Fibroblast of mammary gland (primary cell): ENCODE results near the gene CYFIP1.

Experiments used
- DNase-seq: peaks from one replicate; pipeline ENCODE4 v3.0.0-alpha.2; 2010; ENCODE audit warnings: low read depth
- H3K4me3 ChIP-seq: 2 replicates; pipeline ENCODE4 v1.5.1; 2011; ENCODE audit warnings: low read depth, mild to moderate bottlenecking, low read length, moderate library complexity; ENCODE audit not compliant: control insufficient read depth
- TF ChIP-seq, protein P1 (sequence below): conservative IDR thresholded peaks from 2 replicates; pipeline ENCODE4 v1.5.1; 2011; ENCODE audit warnings: low read depth, low read length, inconsistent platforms; ENCODE audit not compliant: control insufficient read depth, insufficient read depth

The CYFIP1 gene

DNA sequence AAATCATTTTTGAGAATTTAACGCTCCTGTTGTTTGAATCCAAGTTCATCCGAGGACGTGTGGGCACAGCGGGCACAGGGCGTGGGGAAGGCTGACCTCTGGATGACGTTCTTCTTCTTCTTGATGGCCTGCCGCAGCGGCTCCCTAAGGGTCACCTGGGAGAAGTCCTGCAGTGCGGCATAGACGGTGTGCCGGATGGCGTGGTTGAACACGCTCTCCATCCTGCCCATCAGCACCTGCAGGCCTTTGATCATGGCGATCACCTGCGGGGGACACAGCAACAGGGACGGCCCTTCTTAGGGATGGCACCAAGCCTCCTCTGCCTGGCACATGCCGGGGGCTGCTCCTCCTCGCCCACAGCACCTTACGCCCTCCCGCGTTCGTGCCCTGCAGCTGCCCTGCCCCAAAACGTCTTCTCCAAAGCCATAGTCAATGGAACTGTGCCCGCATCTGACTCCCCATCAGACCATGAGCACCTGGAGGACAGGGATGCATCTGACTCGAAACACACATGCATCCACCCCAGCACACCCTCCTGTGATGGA is 61.5 kb downstream of the CYFIP1 start:
- no peak overlapping the region for H3K4me3 ChIP-seq
- DNase-seq, result no peak
- TF ChIP-seq, protein P1, sequence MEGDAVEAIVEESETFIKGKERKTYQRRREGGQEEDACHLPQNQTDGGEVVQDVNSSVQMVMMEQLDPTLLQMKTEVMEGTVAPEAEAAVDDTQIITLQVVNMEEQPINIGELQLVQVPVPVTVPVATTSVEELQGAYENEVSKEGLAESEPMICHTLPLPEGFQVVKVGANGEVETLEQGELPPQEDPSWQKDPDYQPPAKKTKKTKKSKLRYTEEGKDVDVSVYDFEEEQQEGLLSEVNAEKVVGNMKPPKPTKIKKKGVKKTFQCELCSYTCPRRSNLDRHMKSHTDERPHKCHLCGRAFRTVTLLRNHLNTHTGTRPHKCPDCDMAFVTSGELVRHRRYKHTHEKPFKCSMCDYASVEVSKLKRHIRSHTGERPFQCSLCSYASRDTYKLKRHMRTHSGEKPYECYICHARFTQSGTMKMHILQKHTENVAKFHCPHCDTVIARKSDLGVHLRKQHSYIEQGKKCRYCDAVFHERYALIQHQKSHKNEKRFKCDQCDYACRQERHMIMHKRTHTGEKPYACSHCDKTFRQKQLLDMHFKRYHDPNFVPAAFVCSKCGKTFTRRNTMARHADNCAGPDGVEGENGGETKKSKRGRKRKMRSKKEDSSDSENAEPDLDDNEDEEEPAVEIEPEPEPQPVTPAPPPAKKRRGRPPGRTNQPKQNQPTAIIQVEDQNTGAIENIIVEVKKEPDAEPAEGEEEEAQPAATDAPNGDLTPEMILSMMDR, result no peak

DNA sequence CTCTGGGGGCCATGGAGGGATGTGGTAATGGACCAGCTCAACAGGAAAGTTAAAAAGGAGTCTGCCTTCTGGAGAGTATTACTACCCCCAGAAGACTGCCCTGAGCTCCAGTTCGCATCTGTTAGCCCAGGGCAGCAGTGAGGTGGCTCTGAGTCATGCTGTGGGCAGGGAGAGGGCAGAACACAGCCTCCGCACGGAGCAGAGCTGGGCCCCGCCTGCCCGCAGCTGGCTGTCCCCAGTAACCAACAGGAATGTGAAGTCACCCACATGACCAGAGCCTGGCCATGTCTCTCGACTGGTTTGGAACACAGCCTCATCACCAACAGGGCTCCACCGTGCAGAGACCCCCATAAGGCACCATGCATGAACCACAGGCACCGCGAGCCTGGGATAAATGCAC is 62.1 kb downstream of the CYFIP1 start:
- DNase-seq, result peak; percentile 70
- H3K4me3 ChIP-seq, result no peak overlapping the region
- TF ChIP-seq, protein P1, result no peak

DNA sequence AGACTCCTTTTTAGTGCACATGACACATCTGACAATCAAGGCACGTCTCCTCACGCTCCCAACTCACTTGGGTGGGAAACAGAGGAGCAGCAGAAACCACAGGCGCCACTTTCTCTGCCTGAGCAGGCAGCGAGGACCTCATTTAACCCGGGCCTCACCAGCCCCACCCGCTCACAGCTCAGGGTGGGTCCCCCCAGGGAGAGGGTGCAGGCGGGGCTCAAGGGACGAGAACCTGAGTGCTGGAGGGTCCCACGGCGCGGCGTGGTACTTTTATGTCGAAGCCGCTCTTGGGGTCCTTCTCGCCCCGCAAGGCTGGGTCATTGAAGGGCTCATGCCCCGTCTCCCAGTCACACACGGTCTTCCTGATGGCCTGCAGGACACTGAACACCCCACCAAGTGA is 62.6 kb downstream of the CYFIP1 start:
- no peak for DNase-seq
- TF ChIP-seq, protein P1, result no peak

DNA sequence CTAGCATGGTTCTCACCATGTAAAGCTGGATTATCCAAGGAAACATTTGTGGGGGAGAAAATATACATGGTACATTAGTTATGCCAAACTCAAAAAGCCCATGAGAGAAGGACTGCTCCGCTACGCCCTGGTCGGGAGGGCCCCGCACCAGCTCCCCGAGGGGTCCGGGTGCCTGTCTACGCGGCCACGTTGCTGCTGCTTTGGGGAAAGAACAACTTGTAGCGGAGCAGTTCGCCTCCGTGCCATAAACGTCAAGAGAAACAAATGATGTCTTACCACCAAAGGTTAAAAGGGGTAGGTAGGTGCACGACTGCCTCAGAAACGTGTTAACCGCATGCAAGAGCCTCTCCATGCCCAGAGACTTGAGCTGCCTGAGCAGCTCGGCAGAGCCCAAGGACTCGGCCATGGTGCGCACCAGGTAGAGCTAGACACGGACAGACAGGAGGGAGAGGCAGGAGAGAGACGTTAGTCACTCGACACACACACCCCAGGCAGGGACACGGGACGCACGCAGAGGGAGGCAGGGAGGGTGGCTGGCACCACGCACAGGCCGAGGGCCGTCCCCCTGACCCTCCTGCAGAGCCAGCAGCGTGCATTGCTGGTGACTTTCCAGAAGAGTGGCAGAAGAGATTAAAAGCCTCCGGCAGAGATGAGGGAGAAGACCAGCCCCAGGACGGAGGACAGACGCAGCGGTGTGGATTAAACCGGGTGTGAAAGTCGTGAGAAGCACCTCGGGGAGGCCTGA is 63.4 kb downstream of the CYFIP1 start:
- H3K4me3 ChIP-seq, result no peak overlapping the region
- no peak for DNase-seq
- TF ChIP-seq, protein P1, result no peak

More for the DNA sequence above, 62.6 kb downstream of the CYFIP1 start:
- no peak overlapping the region for H3K4me3 ChIP-seq

DNA sequence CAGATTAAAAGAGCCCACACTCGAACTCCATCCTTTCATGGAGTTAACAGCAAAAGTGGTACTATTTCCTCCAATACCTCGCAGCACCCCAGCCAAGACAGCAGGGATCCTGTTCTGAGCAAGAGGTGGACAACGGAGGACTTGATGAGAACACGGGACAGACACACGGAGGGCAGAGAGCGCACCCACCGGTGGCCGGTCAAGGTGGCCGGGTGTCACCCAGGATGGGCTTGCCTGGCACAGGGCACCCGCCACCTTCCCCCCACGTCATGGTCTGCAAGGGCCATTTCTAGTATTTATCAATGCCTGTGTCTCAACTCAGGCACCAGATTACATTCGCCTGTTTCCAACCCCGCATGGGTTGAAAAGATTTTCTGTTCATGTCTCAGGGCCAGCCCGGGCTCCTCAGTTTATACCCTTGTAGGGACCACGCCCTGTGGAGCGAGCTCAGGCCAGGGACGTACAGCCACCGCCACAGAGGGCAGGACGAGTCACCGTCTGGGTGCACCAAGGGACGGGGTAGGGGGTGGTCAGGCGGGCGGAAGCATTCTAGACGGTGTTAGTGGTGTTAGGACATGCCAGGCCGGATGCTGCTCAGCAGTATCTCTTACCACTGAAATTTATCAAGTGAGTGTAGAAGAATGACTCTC is 64.2 kb downstream of the CYFIP1 start:
- TF ChIP-seq, protein P1, result no peak
- no peak overlapping the region for H3K4me3 ChIP-seq
- no peak for DNase-seq

DNA sequence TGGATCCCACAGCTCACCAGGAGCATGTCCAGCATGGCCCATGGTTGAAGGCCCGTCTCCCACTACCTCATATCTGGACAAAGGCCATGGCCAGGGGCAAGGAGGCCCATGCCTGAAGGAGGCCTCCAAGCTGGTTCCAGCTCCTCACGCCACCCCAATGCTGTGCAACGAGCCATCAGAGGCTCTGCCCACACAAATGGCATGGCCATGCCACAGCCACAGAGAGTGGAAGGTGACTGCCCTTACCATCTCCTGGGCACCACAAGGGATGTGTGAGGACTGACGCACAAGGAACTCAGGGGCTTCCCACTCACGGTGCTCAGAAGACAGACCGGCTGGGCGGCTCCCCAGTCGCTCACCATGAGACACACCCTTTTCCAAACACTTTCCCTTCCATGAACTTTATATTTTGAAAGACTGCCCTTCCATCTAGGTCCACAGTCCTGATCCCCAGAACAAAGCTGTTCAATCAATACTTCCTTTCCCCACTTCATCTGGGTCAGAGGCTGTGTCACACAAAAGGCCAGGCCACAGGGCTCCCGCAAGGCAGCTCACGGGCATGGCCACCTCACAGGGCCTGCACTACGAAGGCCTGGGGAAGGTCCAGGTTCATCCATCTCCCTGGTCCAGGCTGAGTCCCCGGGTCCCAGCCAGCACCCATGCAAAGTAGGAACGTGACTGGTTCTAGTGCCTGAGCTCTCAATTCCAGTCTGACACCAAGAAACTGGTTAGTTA is 66.4 kb downstream of the CYFIP1 start:
- no peak for DNase-seq
- TF ChIP-seq, protein P1, result no peak

More for the DNA sequence above, 66.4 kb downstream of the CYFIP1 start:
- H3K4me3 ChIP-seq, result no peak overlapping the region
